Gastroesophageal sphincter (tissue), 4 donors: ENCODE measurements around the gene GABRB2. TPM values are rescaled to one million over a fixed set of nuclear protein-coding genes. Genes with fewer than 3 reads are reported as not detected.

ENCODE experiments used
- ATAC-seq: fragments of 150-250 bp; one replicate; pipeline ENCODE4 v1.9.1; 2016; ENCODE audit warnings: mild to moderate bottlenecking, moderate library complexity
- H3K27ac ChIP-seq, 4 donors: fragments of 200-600 bp; sonication (generic) in 3 of 4; 1 replicate in 3 of 4; 2 replicates in 1 of 4; pipeline ENCODE4 v1.5.1; 2016 to 2019
- H3K27me3 ChIP-seq: fragments of 200-600 bp; sonication (generic); one replicate; pipeline ENCODE4 v1.5.1; 2019
- H3K36me3 ChIP-seq, 2 donors: fragments of 200-600 bp; sonication (generic); one replicate each; pipeline ENCODE4 v1.5.1; 2019; ENCODE audit warnings: control low read depth in 1 of 2
- H3K4me1 ChIP-seq, 3 donors: fragments of 200-600 bp; sonication (generic); 1 replicate in 2 of 3; 2 replicates in 1 of 3; pipeline ENCODE4 v1.5.1; 2016 to 2019; ENCODE audit warnings: control low read depth in 2 of 3
- H3K4me3 ChIP-seq, 2 donors: fragments of 200-600 bp; sonication (generic); one replicate each; pipeline ENCODE4 v1.5.1; 2019; ENCODE audit warnings: mild to moderate bottlenecking in 1 of 2, moderate library complexity in 1 of 2
- H3K9me3 ChIP-seq, 3 donors: fragments of 200-600 bp; sonication (generic); one replicate each; pipeline ENCODE4 v1.5.1; 2017 to 2019; ENCODE audit warnings: control low read depth in 2 of 3
- CTCF ChIP-seq, 4 experiments: fragments of 200-600 bp in 2 of 4; fragments of 450-650 bp in 2 of 4; sonication (generic) in 1 of 4; IDR thresholded peaks; one replicate each; pipeline ENCODE4 v1.5.1; 2017 to 2019; ENCODE audit warnings: antibody characterized with exemption in 4 of 4, mild to moderate bottlenecking in 2 of 4, moderate library complexity in 2 of 4
- EP300 ChIP-seq: sonication (generic); formaldehyde crosslinking; IDR thresholded peaks from one replicate; pipeline ENCODE4 v1.6.1; 2017; ENCODE audit warnings: antibody characterized with exemption, mild to moderate bottlenecking
- POLR2A ChIP-seq, 2 donors: fragments of 450-650 bp; IDR thresholded peaks; one replicate each; pipeline ENCODE4 v1.6.1; 2017; ENCODE audit warnings: antibody characterized with exemption in 2 of 2, mild to moderate bottlenecking in 2 of 2, moderate library complexity in 1 of 2
- POLR2AphosphoS5 ChIP-seq: sonication (generic); formaldehyde crosslinking; IDR thresholded peaks from one replicate; pipeline ENCODE4 v1.6.1; 2017; ENCODE audit warnings: antibody characterized with exemption
- WGBS, 2 donors: methylation state at CpG; one replicate each; pipeline ENCODE4 v1.1.5; 2018; ENCODE audit warnings: low coverage in 1 of 2; 5-methylcytosine and 5-hydroxymethylcytosine counted together
- total RNA-seq, 4 donors: library from RNA; depleted of rRNA; stranded (reverse); fragments of >200 nt; gene quantifications; one replicate each; pipeline ENCODE4 v1.1.0, GENCODE V29; 2016

The GABRB2 gene
- total RNA-seq, 4 donors from 2014 or later, result 1.0 to 17.3 (median 1.1) TPM

GRCh38 chr5:161369022-161369421 is 177.5 kb downstream of the GABRB2 start:
- Histone ChIP-seq H3K4me1 (no peaks in the 10 kb centered on the region), H3K9me3 (no peaks in the 10 kb centered on the region), H3K4me3 (no peak overlapping the region), H3K27ac (no peak overlapping the region), H3K27me3 (no peaks in the 10 kb centered on the region), H3K36me3 (no peaks in the 10 kb centered on the region)
- TF ChIP-seq POLR2AphosphoS5 (no peak), CTCF (IDR thresholded peaks at IDR 0.05) (no peak), POLR2A (IDR thresholded peaks at IDR 0.05) (no peak), EP300 (no peak)
- 46 to 63% methylated on average over 3 of the region's 3 CpGs for WGBS, 2 donors
- ATAC-seq, result no peak

GRCh38 chr5:161358446-161358845 is 188.1 kb downstream of the GABRB2 start:
- no peak overlapping the region for H3K27ac ChIP-seq
- H3K27me3 ChIP-seq, result no peaks in the 10 kb centered on the region
- H3K4me1 ChIP-seq, result no peaks in the 10 kb centered on the region
- 83 to 86% methylated on average over 2 of the region's 2 CpGs for WGBS, 2 donors
- H3K4me3 ChIP-seq, result no peak overlapping the region
- ATAC-seq, result no peak
- no peaks in the 10 kb centered on the region for H3K9me3 ChIP-seq
- H3K36me3 ChIP-seq, result no peaks in the 10 kb centered on the region
- TF ChIP-seq POLR2A (IDR thresholded peaks at IDR 0.05) (no peak), CTCF (IDR thresholded peaks at IDR 0.05) (no peak), POLR2AphosphoS5 (no peak), EP300 (no peak)

- H3K4me1 ChIP-seq, result no peaks in the 10 kb centered on the region
- H3K4me3 ChIP-seq, result no peak overlapping the region
- H3K36me3 ChIP-seq, result no peaks in the 10 kb centered on the region
- H3K27me3 ChIP-seq, result no peaks in the 10 kb centered on the region
- H3K9me3 ChIP-seq, result no peaks in the 10 kb centered on the region
- no peak for ATAC-seq
- no peak overlapping the region for H3K27ac ChIP-seq
- no peak for TF ChIP-seq EP300
- TF ChIP-seq CTCF (IDR thresholded peaks at IDR 0.05), result no peak
- no peak for TF ChIP-seq POLR2A (IDR thresholded peaks at IDR 0.05)
- TF ChIP-seq POLR2AphosphoS5, result no peak
- 70 to 100% methylated on average over 1 to 2 of the region's 2 CpGs for WGBS, 2 donors
Observed at GRCh38 chr5:161344234-161344633, 202.3 kb downstream of the GABRB2 start.

- 73 to 80% methylated on average over 5 of the region's 5 CpGs for WGBS, 2 donors
- Histone ChIP-seq H3K36me3 (no peaks in the 10 kb centered on the region), H3K4me3 (no peak overlapping the region), H3K27me3 (no peaks in the 10 kb centered on the region), H3K27ac (no peak overlapping the region), H3K4me1 (no peaks in the 10 kb centered on the region), H3K9me3 (no peaks in the 10 kb centered on the region)
- TF ChIP-seq CTCF (IDR thresholded peaks at IDR 0.05) (no peak), EP300 (no peak), POLR2AphosphoS5 (no peak), POLR2A (IDR thresholded peaks at IDR 0.05) (no peak)
- ATAC-seq, result no peak
Observed at GRCh38 chr5:161342886-161343285, 203.6 kb downstream of the GABRB2 start.

- Histone ChIP-seq H3K27ac (no peak overlapping the region), H3K27me3 (no peaks in the 10 kb centered on the region), H3K4me3 (no peak overlapping the region), H3K9me3 (no peaks in the 10 kb centered on the region), H3K4me1 (no peaks in the 10 kb centered on the region), H3K36me3 (no peaks in the 10 kb centered on the region)
- no peak for TF ChIP-seq CTCF (IDR thresholded peaks at IDR 0.05)
- no peak for TF ChIP-seq EP300
- TF ChIP-seq POLR2AphosphoS5, result no peak
- TF ChIP-seq POLR2A (IDR thresholded peaks at IDR 0.05), result no peak
- WGBS, 2 donors, result 41 to 47% methylated on average over 3 of the region's 3 CpGs
- ATAC-seq, result no peak
Observed at GRCh38 chr5:161340012-161340411, 206.5 kb downstream of the GABRB2 start.
